Measurements from ENCODE around the gene SLC6A19.

SLC6A19 gene

GRCh38 chr5:1213508-1214162, 12.2 kb downstream of the SLC6A19 start:
- Mint-ChIP-seq H3K4me1 (ENCODE audit: low read depth) (no peaks in the 10 kb centered on the region), H3K36me3 (ENCODE audit: low read depth) (no peaks in the 10 kb centered on the region), H3K27me3 (no peaks in the 10 kb centered on the region), H3K4me3 (no peak overlapping the region), H3K9me3 (no peaks in the 10 kb centered on the region), H3K27ac (no peak overlapping the region)

GRCh38 chr5:1214163-1214935, 13.0 kb downstream of the SLC6A19 start:
- H3K9me3 Mint-ChIP-seq: no peaks in the 10 kb centered on the region
- H3K4me1 Mint-ChIP-seq (ENCODE audit: low read depth): no peaks in the 10 kb centered on the region
- H3K4me3 Mint-ChIP-seq: no peak overlapping the region
- no peaks in the 10 kb centered on the region for H3K27me3 Mint-ChIP-seq
- no peaks in the 10 kb centered on the region for H3K36me3 Mint-ChIP-seq (ENCODE audit: low read depth)
- no peak overlapping the region for H3K27ac Mint-ChIP-seq

- Mint-ChIP-seq H3K27me3 (no peaks in the 10 kb centered on the region), H3K4me1 (ENCODE audit: low read depth) (no peaks in the 10 kb centered on the region), H3K4me3 (no peak overlapping the region), H3K9me3 (no peaks in the 10 kb centered on the region), H3K36me3 (ENCODE audit: low read depth) (no peaks in the 10 kb centered on the region), H3K27ac (no peak overlapping the region)
Measured at GRCh38 chr5:1214936-1215220, 13.5 kb downstream of the SLC6A19 start.

- Mint-ChIP-seq H3K9me3 (no peaks in the 10 kb centered on the region), H3K4me3 (no peak overlapping the region), H3K4me1 (ENCODE audit: low read depth) (no peaks in the 10 kb centered on the region), H3K27ac (no peak overlapping the region), H3K36me3 (ENCODE audit: low read depth) (no peaks in the 10 kb centered on the region), H3K27me3 (no peaks in the 10 kb centered on the region)
Measured at GRCh38 chr5:1215320-1216096, 14.1 kb downstream of the SLC6A19 start.

GRCh38 chr5:1216211-1216917, 15.0 kb downstream of the SLC6A19 start:
- Mint-ChIP-seq H3K4me1 (ENCODE audit: low read depth) (no peaks in the 10 kb centered on the region), H3K4me3 (no peak overlapping the region), H3K36me3 (ENCODE audit: low read depth) (no peaks in the 10 kb centered on the region)

GRCh38 chr5:1216918-1217295, 15.5 kb downstream of the SLC6A19 start:
- Mint-ChIP-seq H3K9me3 (no peaks in the 10 kb centered on the region), H3K4me1 (ENCODE audit: low read depth) (no peaks in the 10 kb centered on the region), H3K4me3 (no peak overlapping the region), H3K27ac (no peak overlapping the region), H3K27me3 (no peaks in the 10 kb centered on the region), H3K36me3 (ENCODE audit: low read depth) (no peaks in the 10 kb centered on the region)

More at GRCh38 chr5:1216211-1216917, 15.0 kb downstream of the SLC6A19 start:
- Mint-ChIP-seq H3K27ac (no peak overlapping the region), H3K9me3 (no peaks in the 10 kb centered on the region), H3K27me3 (no peaks in the 10 kb centered on the region)

GRCh38 chr5:1217596-1218206, 16.3 kb downstream of the SLC6A19 start:
- Mint-ChIP-seq H3K9me3 (no peaks in the 10 kb centered on the region), H3K4me3 (no peak overlapping the region), H3K27ac (no peak overlapping the region), H3K4me1 (ENCODE audit: low read depth) (no peaks in the 10 kb centered on the region), H3K27me3 (no peaks in the 10 kb centered on the region), H3K36me3 (ENCODE audit: low read depth) (no peaks in the 10 kb centered on the region)

GRCh38 chr5:1218351-1219080, 17.1 kb downstream of the SLC6A19 start:
- Mint-ChIP-seq H3K9me3 (no peaks in the 10 kb centered on the region), H3K4me3 (no peak overlapping the region), H3K27ac (no peak overlapping the region), H3K36me3 (ENCODE audit: low read depth) (no peaks in the 10 kb centered on the region), H3K4me1 (ENCODE audit: low read depth) (no peaks in the 10 kb centered on the region), H3K27me3 (no peaks in the 10 kb centered on the region)

- Mint-ChIP-seq H3K4me3 (no peak overlapping the region), H3K9me3 (no peaks in the 10 kb centered on the region), H3K27me3 (no peaks in the 10 kb centered on the region), H3K36me3 (ENCODE audit: low read depth) (no peaks in the 10 kb centered on the region), H3K27ac (no peak overlapping the region), H3K4me1 (ENCODE audit: low read depth) (no peaks in the 10 kb centered on the region)
Measured at GRCh38 chr5:1219098-1219767, 17.8 kb downstream of the SLC6A19 start.

GRCh38 chr5:1219768-1220100, 18.3 kb downstream of the SLC6A19 start:
- Mint-ChIP-seq H3K27ac (no peak overlapping the region), H3K36me3 (ENCODE audit: low read depth) (no peaks in the 10 kb centered on the region), H3K27me3 (no peaks in the 10 kb centered on the region), H3K4me3 (no peak overlapping the region), H3K9me3 (no peaks in the 10 kb centered on the region), H3K4me1 (ENCODE audit: low read depth) (no peaks in the 10 kb centered on the region)

- Mint-ChIP-seq H3K36me3 (ENCODE audit: low read depth) (no peaks in the 10 kb centered on the region), H3K27ac (no peak overlapping the region), H3K9me3 (no peaks in the 10 kb centered on the region), H3K27me3 (no peaks in the 10 kb centered on the region), H3K4me1 (ENCODE audit: low read depth) (no peaks in the 10 kb centered on the region), H3K4me3 (no peak overlapping the region)
Measured at GRCh38 chr5:1220351-1220750, 19.0 kb downstream of the SLC6A19 start.

GRCh38 chr5:1220831-1221230, 19.4 kb downstream of the SLC6A19 start:
- Mint-ChIP-seq H3K36me3 (ENCODE audit: low read depth) (no peaks in the 10 kb centered on the region), H3K27me3 (no peaks in the 10 kb centered on the region), H3K4me3 (no peak overlapping the region), H3K4me1 (ENCODE audit: low read depth) (no peaks in the 10 kb centered on the region), H3K9me3 (no peaks in the 10 kb centered on the region), H3K27ac (no peak overlapping the region)

GRCh38 chr5:1221721-1222120, 20.3 kb downstream of the SLC6A19 start:
- H3K4me3 Mint-ChIP-seq: no peak overlapping the region
- H3K27me3 Mint-ChIP-seq: no peaks in the 10 kb centered on the region
- H3K27ac Mint-ChIP-seq: no peak overlapping the region
- H3K36me3 Mint-ChIP-seq (ENCODE audit: low read depth): no peaks in the 10 kb centered on the region
- no peaks in the 10 kb centered on the region for H3K9me3 Mint-ChIP-seq
- H3K4me1 Mint-ChIP-seq (ENCODE audit: low read depth): no peaks in the 10 kb centered on the region

- no peak overlapping the region for H3K27ac Mint-ChIP-seq
- no peaks in the 10 kb centered on the region for H3K36me3 Mint-ChIP-seq (ENCODE audit: low read depth)
- H3K4me3 Mint-ChIP-seq: no peak overlapping the region
- H3K4me1 Mint-ChIP-seq (ENCODE audit: low read depth): no peaks in the 10 kb centered on the region
- no peaks in the 10 kb centered on the region for H3K9me3 Mint-ChIP-seq
- no peaks in the 10 kb centered on the region for H3K27me3 Mint-ChIP-seq
Measured at GRCh38 chr5:1222147-1222546, 20.8 kb downstream of the SLC6A19 start.

All from stimulated activated naive CD8-positive, alpha-beta T cell treated with anti-CD3 and anti-CD28 coated beads, Interleukin-15, Interleukin-2, amounts not matched to agents 100 ng/mL and 50 ng/mL, for 24 hours (primary cell).